Measurements from ENCODE around the gene RXRA.

- TF ChIP-seq CTCF (IDR thresholded peaks at IDR 0.05) (no peak), POLR2A (IDR thresholded peaks at IDR 0.05) (no peak)
Observed at GRCh38 chr9:134436379-134436762, 110.1 kb downstream of the RXRA start.
